Glomerular visceral epithelial cell (primary cell): Measurements from ENCODE around the gene TMEM11.
"Not testable (repeated sequence)": the region's sequence is repeated elsewhere in the genome, so short reads cannot be mapped to it uniquely, and the experiment has no call there.

Source experiments
- DNase-seq: peaks from one replicate; pipeline ENCODE4 v3.0.0-alpha.2; 2016; ENCODE audit errors: extremely low spot score

Gene TMEM11

GRCh38 chr17:21212826-21213637 is 929 bp downstream of the TMEM11 start:
- no peak for DNase-seq

- no peak for DNase-seq
Measured at GRCh38 chr17:21211825-21212479, 2.0 kb downstream of the TMEM11 start.

- no peak for DNase-seq
Measured at GRCh38 chr17:21210411-21211076, 3.4 kb downstream of the TMEM11 start.

GRCh38 chr17:21209511-21210175 is 4.3 kb downstream of the TMEM11 start:
- no peak for DNase-seq

- DNase-seq, result no peak
Measured at GRCh38 chr17:21208352-21208751, 5.6 kb downstream of the TMEM11 start.

- no peak for DNase-seq
Measured at GRCh38 chr17:21204935-21205334, 9.0 kb downstream of the TMEM11 start.

GRCh38 chr17:21202512-21202911 is 11.4 kb downstream of the TMEM11 start:
- DNase-seq, result no peak

GRCh38 chr17:21201874-21202273 is 12.1 kb downstream of the TMEM11 start:
- DNase-seq, result no peak

- no peak for DNase-seq
Measured at GRCh38 chr17:21201298-21201595, 12.7 kb downstream of the TMEM11 start.

GRCh38 chr17:21200590-21201297 is 13.2 kb downstream of the TMEM11 start:
- DNase-seq, result no peak

GRCh38 chr17:21199856-21200255 is 14.1 kb downstream of the TMEM11 start:
- DNase-seq, result no peak

GRCh38 chr17:21199311-21199710 is 14.7 kb downstream of the TMEM11 start:
- no peak for DNase-seq

GRCh38 chr17:21198411-21198810 is 15.6 kb downstream of the TMEM11 start:
- no peak for DNase-seq

GRCh38 chr17:21196126-21196525 is 17.8 kb downstream of the TMEM11 start:
- no peak for DNase-seq

GRCh38 chr17:21194703-21195102 is 19.3 kb downstream of the TMEM11 start:
- no peak for DNase-seq

GRCh38 chr17:21194226-21194625 is 19.7 kb downstream of the TMEM11 start:
- no peak for DNase-seq

- peak; percentile 14 for DNase-seq
Measured at GRCh38 chr17:21193031-21193430, 20.9 kb downstream of the TMEM11 start.

GRCh38 chr17:21192414-21192813 is 21.5 kb downstream of the TMEM11 start:
- DNase-seq, result not testable (repeated sequence)

- no peak for DNase-seq
Measured at GRCh38 chr17:21191698-21192097, 22.3 kb downstream of the TMEM11 start.

- no peak for DNase-seq
Measured at GRCh38 chr17:21190078-21190477, 23.9 kb downstream of the TMEM11 start.

- no peak for DNase-seq
Measured at GRCh38 chr17:21189361-21189760, 24.6 kb downstream of the TMEM11 start.
